Neural crest cell (in vitro differentiated cells): ENCODE data around the gene PRR35. TPM values are rescaled to one million over a fixed set of nuclear protein-coding genes. Genes with fewer than 3 reads are reported as not detected.

ENCODE experiments used
- DNase-seq: peaks from one replicate; pipeline ENCODE4 v3.0.0; 2021; ENCODE audit warnings: low read depth, mixed read lengths, low spot score
- H3K27ac Mint-ChIP-seq: one replicate; pipeline ENCODE4 v1.8.0; 2021; ENCODE audit warnings: mild to moderate bottlenecking, mixed read lengths; ENCODE audit not compliant: unreplicated experiment
- H3K27me3 Mint-ChIP-seq: 2 replicates; pipeline ENCODE4 v1.8.0; 2021; ENCODE audit warnings: low read depth, mild to moderate bottlenecking, mixed read lengths
- H3K36me3 Mint-ChIP-seq: 2 replicates; pipeline ENCODE4 v1.8.0; 2021; ENCODE audit warnings: low read depth, mild to moderate bottlenecking, mixed read lengths
- H3K4me1 Mint-ChIP-seq: 2 replicates; pipeline ENCODE4 v1.8.0; 2021; ENCODE audit warnings: mixed read lengths
- H3K4me3 Mint-ChIP-seq: one replicate; pipeline ENCODE4 v1.8.0; 2021; ENCODE audit warnings: mild to moderate bottlenecking, mixed read lengths
- H3K9me3 Mint-ChIP-seq: 2 replicates; pipeline ENCODE4 v1.8.0; 2021; ENCODE audit warnings: mixed read lengths
- total RNA-seq: library from RNA; stranded (reverse); gene quantifications from 2 replicates; pipeline ENCODE4 v1.2.1, GENCODE V29; 2021
- TF ChIP-seq, protein P1 (sequence below): fragments of 200-600 bp; sonication (generic); conservative IDR thresholded peaks from 2 replicates; pipeline ENCODE4 v1.5.0; 2021; ENCODE audit warnings: antibody characterized with exemption, mild to moderate bottlenecking

Gene PRR35
- total RNA-seq, 1 donor from 2014 or later, result not detected

DNA sequence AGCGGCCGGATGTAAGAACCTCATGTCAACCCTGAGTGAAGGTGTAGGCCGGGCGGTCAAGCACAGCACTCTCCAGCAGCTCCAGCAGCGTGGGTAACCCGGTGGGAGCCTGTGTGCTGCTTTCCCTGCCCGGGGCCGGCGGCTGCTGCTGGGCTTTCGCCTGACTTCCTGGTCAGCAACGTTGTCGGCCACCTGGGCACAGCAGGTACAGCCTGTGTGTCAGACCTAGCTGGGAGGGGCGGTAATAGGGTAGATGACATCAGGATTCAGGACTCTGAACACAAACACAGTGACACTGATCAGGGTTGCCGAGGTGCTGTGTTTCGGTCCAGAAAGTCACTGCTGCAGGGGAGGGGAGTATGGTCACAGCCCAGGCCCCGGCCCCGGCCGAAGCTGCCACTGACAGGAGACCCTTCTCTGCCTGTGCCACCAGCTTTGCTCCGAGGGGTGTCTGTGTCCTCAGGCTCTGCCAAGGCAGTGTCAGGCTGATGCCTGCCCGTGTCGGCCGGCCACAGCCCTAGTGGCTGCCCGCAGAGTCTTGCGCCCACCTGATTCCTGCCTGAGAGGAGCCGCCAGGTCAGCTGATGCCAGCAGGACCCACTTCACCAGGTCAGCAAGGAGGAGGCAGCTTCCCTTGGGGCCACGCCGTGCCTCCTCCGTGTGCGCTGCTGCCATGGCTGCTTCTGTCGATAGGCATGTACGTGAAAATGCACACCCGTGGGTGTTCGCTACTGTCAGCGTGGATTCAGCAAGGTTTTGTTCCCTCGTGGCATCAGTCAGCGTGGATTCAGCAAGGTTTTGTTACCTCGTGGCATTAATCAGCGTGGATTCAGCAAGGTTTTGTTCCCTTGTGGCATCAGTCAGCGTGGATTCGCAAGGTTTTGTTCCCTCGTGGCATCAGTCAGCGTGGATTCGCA, 38.9 kb downstream of the PRR35 start:
- no peak for DNase-seq
- Mint-ChIP-seq H3K4me3 (no peak overlapping the region), H3K27ac (no peak overlapping the region)

DNA sequence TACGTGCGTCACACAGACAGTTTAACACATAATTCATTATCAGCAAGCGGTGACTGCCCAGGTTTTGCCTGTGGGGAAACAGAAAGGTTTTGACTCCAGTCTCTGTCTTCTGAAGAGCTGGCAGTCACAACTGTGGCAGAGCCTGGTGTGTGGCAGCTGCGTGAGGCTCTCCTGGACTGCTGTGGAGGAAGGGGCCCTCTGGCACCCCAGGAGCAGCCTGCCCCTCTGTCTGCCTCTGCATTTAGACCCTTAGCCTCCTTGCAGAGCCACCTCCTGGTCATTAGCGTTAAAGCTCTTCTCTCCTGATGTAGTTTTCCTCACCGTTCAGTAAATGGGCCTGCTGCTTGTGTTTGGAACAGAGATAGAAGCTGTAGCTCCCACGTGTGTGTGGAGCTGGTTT, 40.6 kb downstream of the PRR35 start:
- Mint-ChIP-seq H3K4me3 (no peak overlapping the region), H3K27me3 (no peaks in the 10 kb centered on the region), H3K9me3 (peaks cover 3% of the 10 kb centered on the region), H3K4me1 (peaks cover 4% of the 10 kb centered on the region), H3K36me3 (peaks cover 25% of the 10 kb centered on the region), H3K27ac (no peak overlapping the region)
- TF ChIP-seq, protein P1, sequence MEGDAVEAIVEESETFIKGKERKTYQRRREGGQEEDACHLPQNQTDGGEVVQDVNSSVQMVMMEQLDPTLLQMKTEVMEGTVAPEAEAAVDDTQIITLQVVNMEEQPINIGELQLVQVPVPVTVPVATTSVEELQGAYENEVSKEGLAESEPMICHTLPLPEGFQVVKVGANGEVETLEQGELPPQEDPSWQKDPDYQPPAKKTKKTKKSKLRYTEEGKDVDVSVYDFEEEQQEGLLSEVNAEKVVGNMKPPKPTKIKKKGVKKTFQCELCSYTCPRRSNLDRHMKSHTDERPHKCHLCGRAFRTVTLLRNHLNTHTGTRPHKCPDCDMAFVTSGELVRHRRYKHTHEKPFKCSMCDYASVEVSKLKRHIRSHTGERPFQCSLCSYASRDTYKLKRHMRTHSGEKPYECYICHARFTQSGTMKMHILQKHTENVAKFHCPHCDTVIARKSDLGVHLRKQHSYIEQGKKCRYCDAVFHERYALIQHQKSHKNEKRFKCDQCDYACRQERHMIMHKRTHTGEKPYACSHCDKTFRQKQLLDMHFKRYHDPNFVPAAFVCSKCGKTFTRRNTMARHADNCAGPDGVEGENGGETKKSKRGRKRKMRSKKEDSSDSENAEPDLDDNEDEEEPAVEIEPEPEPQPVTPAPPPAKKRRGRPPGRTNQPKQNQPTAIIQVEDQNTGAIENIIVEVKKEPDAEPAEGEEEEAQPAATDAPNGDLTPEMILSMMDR, result peak; percentile 41
- DNase-seq, result no peak

More for the DNA sequence above, 38.9 kb downstream of the PRR35 start:
- TF ChIP-seq, protein P1, result no peak
- no peaks in the 10 kb centered on the region for H3K27me3 Mint-ChIP-seq
- peaks cover 14% of the 10 kb centered on the region for H3K36me3 Mint-ChIP-seq
- no peaks in the 10 kb centered on the region for H3K9me3 Mint-ChIP-seq
- peaks cover 4% of the 10 kb centered on the region for H3K4me1 Mint-ChIP-seq

DNA sequence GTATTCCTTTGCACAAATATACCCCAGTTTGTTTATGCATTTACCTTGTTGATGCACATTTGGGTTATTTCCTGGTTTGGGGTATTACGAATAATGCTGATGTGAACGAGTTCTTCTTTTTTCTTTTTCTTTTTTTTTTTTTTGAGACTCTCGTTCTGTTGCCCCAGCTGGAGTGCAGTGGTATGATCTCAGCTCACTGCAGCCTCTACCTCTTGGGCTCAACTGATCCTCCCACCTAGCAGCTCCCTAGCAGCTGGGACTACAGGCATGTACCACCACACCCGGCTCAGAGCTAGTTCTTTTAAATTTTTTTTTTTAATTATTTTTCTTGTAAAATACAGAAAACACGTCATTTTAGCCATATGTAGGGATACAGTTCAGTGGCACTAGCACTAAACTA, 43.7 kb downstream of the PRR35 start:
- no peak for DNase-seq
- Mint-ChIP-seq H3K36me3 (peaks cover 23% of the 10 kb centered on the region), H3K4me1 (peaks cover 4% of the 10 kb centered on the region), H3K4me3 (no peak overlapping the region), H3K27me3 (no peaks in the 10 kb centered on the region), H3K27ac (no peak overlapping the region), H3K9me3 (peaks cover 3% of the 10 kb centered on the region)
- TF ChIP-seq, protein P1, result no peak

DNA sequence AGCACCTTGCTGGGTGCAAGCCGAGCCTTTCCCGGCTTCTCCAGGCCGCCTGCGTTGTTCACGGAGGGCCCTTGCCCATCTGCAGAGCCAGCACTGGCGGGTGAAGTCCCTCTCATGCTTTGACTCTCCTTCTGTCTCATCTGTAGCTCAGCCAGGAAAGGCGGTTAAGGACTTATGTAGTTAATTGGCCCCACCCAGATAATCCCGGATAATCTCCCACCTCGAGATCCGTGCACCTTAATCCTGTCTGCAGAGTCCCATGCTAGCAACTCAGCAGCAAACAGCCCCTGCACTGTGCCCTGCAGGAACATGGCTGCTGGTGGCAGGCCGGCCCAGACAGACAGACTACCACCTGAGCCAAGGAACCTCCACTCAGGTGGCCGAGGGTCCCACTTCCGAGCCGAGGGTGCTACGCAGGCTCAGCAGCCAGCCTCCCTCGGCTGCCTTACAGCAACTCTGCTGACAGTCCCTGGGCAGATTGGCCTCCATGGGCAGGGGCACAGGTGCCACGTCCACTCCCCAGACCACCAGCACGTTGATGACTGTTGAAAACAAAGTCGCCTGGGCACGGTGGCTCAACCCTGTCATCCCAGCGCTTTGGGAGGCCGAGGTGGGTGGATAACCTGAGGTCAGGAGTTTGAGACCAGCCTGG, 46.6 kb downstream of the PRR35 start:
- TF ChIP-seq, protein P1, result no peak
- Mint-ChIP-seq H3K27me3 (no peaks in the 10 kb centered on the region), H3K4me3 (no peak overlapping the region)

DNA sequence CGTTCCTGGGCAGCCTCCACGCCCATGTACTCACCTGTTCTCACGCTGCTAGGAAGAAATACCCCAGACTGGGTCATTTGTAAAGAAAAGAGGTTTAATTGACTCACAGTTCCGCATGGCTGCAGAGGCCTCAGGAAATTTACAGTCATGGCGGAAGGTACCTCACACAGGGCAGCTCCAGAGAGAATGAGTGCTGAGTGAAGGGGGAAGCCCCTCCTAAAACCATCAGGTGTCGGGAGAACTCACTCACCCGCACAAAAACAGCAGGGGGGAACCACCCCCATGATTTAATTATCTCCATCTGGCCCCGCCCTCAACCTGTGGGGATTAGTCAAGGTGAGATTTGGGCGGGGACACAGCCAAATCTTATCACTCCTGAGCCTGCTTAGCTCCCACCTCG, 47.8 kb downstream of the PRR35 start:
- TF ChIP-seq, protein P1, result no peak
- Mint-ChIP-seq H3K4me3 (no peak overlapping the region), H3K36me3 (peaks cover 25% of the 10 kb centered on the region), H3K4me1 (peaks cover 8% of the 10 kb centered on the region), H3K27ac (peak overlapping the region; percentile 78), H3K27me3 (no peaks in the 10 kb centered on the region), H3K9me3 (peaks cover 3% of the 10 kb centered on the region)
- DNase-seq, result no peak

More for the DNA sequence above, 46.6 kb downstream of the PRR35 start:
- Mint-ChIP-seq H3K36me3 (peaks cover 25% of the 10 kb centered on the region), H3K4me1 (peaks cover 8% of the 10 kb centered on the region), H3K27ac (no peak overlapping the region), H3K9me3 (peaks cover 3% of the 10 kb centered on the region)
- no peak for DNase-seq
